WERI-Rb-1 (cell line): ENCODE data around the gene VMP1.
"Not testable (repeated sequence)": the region's sequence is repeated elsewhere in the genome, so short reads cannot be mapped to it uniquely, and the experiment has no call there.

Source experiments
- DNase-seq: peaks from one replicate; pipeline ENCODE4 v3.0.0-alpha.2; 2020
- H3K27ac ChIP-seq: fragments of 250-450 bp; sonication (Bioruptor Pico); 2 replicates; pipeline ENCODE4 v1.5.1; 2020; ENCODE audit warnings: mild to moderate bottlenecking, moderate library complexity
- H3K27me3 ChIP-seq: fragments of 250-450 bp; sonication (Bioruptor Pico); 2 replicates; pipeline ENCODE4 v1.5.1; 2021; ENCODE audit warnings: mild to moderate bottlenecking, low read depth, moderate library complexity; ENCODE audit not compliant: insufficient read depth, severe bottlenecking
- H3K36me3 ChIP-seq: fragments of 250-450 bp; sonication (Bioruptor Pico); 2 replicates; pipeline ENCODE4 v1.5.1; 2020; ENCODE audit warnings: mild to moderate bottlenecking, moderate library complexity
- H3K4me3 ChIP-seq: 2 replicates; pipeline ENCODE4 v1.5.1; 2011; ENCODE audit warnings: low read depth, mild to moderate bottlenecking, control low read depth, low read length
- H3K9me3 ChIP-seq: fragments of 250-450 bp; sonication (Bioruptor Pico); 2 replicates; pipeline ENCODE4 v1.5.1; 2021; ENCODE audit warnings: mild to moderate bottlenecking, moderate library complexity; ENCODE audit not compliant: severe bottlenecking
- CTCF ChIP-seq: IDR thresholded peaks from 2 replicates; pipeline ENCODE4 v1.5.1; 2011; ENCODE audit warnings: low read depth, mild to moderate bottlenecking, control low read depth, inconsistent platforms, low read length

Gene VMP1

GRCh38 chr17:59790910-59791309 is 83.5 kb downstream of the VMP1 start:
- no peak overlapping the region for H3K4me3 ChIP-seq
- DNase-seq, result no peak
- no peak overlapping the region for H3K27ac ChIP-seq
- no peaks in the 10 kb centered on the region for H3K27me3 ChIP-seq
- no peaks in the 10 kb centered on the region for H3K9me3 ChIP-seq
- peaks cover 12% of the 10 kb centered on the region for H3K36me3 ChIP-seq
- no peak for TF ChIP-seq CTCF

- no peak for DNase-seq
- H3K4me3 ChIP-seq, result no peak overlapping the region
- H3K27me3 ChIP-seq, result no peaks in the 10 kb centered on the region
- H3K36me3 ChIP-seq, result peaks cover 12% of the 10 kb centered on the region
- no peak overlapping the region for H3K27ac ChIP-seq
- TF ChIP-seq CTCF, result no peak
- no peaks in the 10 kb centered on the region for H3K9me3 ChIP-seq
These were observed 84.4 kb downstream of the VMP1 start for GRCh38 chr17:59791603-59792457.

- H3K4me3 ChIP-seq, H3K9me3 ChIP-seq, H3K27me3 ChIP-seq, H3K27ac ChIP-seq, DNase-seq: not testable (repeated sequence)
- peaks cover 12% of the 10 kb centered on the region for H3K36me3 ChIP-seq
These were observed 85.0 kb downstream of the VMP1 start for GRCh38 chr17:59792458-59792823.

- Histone ChIP-seq H3K36me3 (peaks cover 12% of the 10 kb centered on the region), H3K4me3 (no peak overlapping the region), H3K27ac (no peak overlapping the region), H3K27me3 (no peaks in the 10 kb centered on the region), H3K9me3 (no peaks in the 10 kb centered on the region)
- TF ChIP-seq CTCF, result no peak
- DNase-seq, result no peak
These were observed 85.8 kb downstream of the VMP1 start for GRCh38 chr17:59793205-59793604.

GRCh38 chr17:59796138-59796537 is 88.7 kb downstream of the VMP1 start:
- no peaks in the 10 kb centered on the region for H3K9me3 ChIP-seq
- no peaks in the 10 kb centered on the region for H3K27me3 ChIP-seq
- no peak for DNase-seq
- no peak for TF ChIP-seq CTCF
- peaks cover 12% of the 10 kb centered on the region for H3K36me3 ChIP-seq
- no peak overlapping the region for H3K4me3 ChIP-seq
- no peak overlapping the region for H3K27ac ChIP-seq

GRCh38 chr17:59796785-59797205 is 89.3 kb downstream of the VMP1 start:
- Histone ChIP-seq H3K27ac (no peak overlapping the region), H3K36me3 (peaks cover 12% of the 10 kb centered on the region), H3K4me3 (no peak overlapping the region), H3K27me3 (no peaks in the 10 kb centered on the region), H3K9me3 (no peaks in the 10 kb centered on the region)
- no peak for TF ChIP-seq CTCF
- no peak for DNase-seq
